Measurements from ENCODE around the gene POMT1.
A peak's percentile ranks its signal among the peaks of the same experiment; 100 is the strongest.

DNA sequence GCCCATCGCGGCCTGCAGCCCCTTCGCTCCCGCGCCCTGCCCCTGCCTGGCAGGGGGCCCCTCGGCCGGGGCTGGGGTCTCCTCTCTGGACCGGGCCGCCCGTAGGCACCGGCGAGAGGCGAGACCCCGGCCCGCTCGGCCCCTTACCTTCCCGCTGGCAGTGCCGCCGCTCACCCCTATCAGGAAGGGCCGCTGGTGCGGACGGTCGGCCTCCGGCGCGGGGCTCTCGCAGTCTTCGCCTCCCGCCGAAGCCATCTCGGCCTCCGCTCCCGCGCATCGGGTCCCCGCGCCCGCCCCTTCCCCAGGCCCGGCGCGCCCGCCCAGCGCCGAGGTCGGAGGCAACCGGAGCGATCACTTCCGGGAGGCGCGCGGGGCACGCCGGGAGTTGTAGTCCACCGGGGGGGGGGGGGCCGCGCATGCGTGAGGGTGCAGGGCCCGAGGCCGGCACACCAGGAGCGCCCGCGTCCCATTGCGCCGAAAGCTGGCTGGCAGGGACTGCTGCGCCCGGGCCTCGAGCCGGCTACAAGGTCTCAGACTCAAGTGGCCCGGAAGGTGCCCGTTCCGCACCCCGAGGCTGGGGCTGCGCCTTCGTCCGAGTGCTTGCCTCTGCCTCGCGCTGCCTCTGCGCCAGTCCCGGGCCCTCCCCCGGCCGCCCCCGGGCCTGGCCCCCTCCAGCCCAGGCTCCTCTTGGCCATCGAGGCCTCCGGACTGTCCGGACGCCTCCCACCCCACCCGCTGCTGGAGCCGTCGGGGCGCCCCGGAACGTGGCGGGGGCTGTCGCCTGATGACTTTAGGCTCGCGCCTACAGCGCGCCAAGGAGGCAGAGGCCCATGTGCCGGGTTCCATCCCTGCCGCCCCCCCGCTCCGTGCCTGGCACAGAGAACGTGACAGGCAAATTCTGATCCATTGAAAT lies 28.5 kb downstream of the POMT1 start, which contains the start of gene UCK1:
- no peak for TF ChIP-seq EZH2 (IDR thresholded peaks at IDR 0.05; ENCODE audit: low read depth, unreplicated experiment)
- TF ChIP-seq EZH2phosphoT487 (IDR thresholded peaks at IDR 0.05; ENCODE audit: unreplicated experiment) = no peak
- TF ChIP-seq, protein P1, sequence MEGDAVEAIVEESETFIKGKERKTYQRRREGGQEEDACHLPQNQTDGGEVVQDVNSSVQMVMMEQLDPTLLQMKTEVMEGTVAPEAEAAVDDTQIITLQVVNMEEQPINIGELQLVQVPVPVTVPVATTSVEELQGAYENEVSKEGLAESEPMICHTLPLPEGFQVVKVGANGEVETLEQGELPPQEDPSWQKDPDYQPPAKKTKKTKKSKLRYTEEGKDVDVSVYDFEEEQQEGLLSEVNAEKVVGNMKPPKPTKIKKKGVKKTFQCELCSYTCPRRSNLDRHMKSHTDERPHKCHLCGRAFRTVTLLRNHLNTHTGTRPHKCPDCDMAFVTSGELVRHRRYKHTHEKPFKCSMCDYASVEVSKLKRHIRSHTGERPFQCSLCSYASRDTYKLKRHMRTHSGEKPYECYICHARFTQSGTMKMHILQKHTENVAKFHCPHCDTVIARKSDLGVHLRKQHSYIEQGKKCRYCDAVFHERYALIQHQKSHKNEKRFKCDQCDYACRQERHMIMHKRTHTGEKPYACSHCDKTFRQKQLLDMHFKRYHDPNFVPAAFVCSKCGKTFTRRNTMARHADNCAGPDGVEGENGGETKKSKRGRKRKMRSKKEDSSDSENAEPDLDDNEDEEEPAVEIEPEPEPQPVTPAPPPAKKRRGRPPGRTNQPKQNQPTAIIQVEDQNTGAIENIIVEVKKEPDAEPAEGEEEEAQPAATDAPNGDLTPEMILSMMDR (conservative IDR thresholded peaks at IDR 0.05; ENCODE audit: low read depth in 2 of 2) = no peak
- peak; percentile 83 for TF ChIP-seq POLR2AphosphoS5 (IDR thresholded peaks at IDR 0.05; ENCODE audit: low read depth)
- TF ChIP-seq CREB1 (CRISPR knock-in tag; IDR thresholded peaks at IDR 0.05; ENCODE audit: low read depth) = peak; percentile 69
- no peak for TF ChIP-seq ZNF331 (CRISPR knock-in tag; IDR thresholded peaks at IDR 0.05; ENCODE audit: low read depth)
- TF ChIP-seq, protein P2, sequence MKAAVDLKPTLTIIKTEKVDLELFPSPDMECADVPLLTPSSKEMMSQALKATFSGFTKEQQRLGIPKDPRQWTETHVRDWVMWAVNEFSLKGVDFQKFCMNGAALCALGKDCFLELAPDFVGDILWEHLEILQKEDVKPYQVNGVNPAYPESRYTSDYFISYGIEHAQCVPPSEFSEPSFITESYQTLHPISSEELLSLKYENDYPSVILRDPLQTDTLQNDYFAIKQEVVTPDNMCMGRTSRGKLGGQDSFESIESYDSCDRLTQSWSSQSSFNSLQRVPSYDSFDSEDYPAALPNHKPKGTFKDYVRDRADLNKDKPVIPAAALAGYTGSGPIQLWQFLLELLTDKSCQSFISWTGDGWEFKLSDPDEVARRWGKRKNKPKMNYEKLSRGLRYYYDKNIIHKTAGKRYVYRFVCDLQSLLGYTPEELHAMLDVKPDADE (IDR thresholded peaks at IDR 0.05) = peak; percentile 87
- TF ChIP-seq, protein P3, sequence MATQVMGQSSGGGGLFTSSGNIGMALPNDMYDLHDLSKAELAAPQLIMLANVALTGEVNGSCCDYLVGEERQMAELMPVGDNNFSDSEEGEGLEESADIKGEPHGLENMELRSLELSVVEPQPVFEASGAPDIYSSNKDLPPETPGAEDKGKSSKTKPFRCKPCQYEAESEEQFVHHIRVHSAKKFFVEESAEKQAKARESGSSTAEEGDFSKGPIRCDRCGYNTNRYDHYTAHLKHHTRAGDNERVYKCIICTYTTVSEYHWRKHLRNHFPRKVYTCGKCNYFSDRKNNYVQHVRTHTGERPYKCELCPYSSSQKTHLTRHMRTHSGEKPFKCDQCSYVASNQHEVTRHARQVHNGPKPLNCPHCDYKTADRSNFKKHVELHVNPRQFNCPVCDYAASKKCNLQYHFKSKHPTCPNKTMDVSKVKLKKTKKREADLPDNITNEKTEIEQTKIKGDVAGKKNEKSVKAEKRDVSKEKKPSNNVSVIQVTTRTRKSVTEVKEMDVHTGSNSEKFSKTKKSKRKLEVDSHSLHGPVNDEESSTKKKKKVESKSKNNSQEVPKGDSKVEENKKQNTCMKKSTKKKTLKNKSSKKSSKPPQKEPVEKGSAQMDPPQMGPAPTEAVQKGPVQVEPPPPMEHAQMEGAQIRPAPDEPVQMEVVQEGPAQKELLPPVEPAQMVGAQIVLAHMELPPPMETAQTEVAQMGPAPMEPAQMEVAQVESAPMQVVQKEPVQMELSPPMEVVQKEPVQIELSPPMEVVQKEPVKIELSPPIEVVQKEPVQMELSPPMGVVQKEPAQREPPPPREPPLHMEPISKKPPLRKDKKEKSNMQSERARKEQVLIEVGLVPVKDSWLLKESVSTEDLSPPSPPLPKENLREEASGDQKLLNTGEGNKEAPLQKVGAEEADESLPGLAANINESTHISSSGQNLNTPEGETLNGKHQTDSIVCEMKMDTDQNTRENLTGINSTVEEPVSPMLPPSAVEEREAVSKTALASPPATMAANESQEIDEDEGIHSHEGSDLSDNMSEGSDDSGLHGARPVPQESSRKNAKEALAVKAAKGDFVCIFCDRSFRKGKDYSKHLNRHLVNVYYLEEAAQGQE (IDR thresholded peaks at IDR 0.05; ENCODE audit: unreplicated experiment) = no peak

Measured in GM23338 (cell line).